Stomach (tissue), 4 donors: Measurements from ENCODE around the gene NCOA1.

Source experiments
- EP300 ChIP-seq: sonication (generic); formaldehyde crosslinking; IDR thresholded peaks from one replicate; pipeline ENCODE4 v1.6.1; 2017; ENCODE audit warnings: antibody characterized with exemption
- POLR2A ChIP-seq, 4 donors: fragments of 450-650 bp; IDR thresholded peaks; one replicate each; pipeline ENCODE4 v1.6.1; 2016; ENCODE audit warnings: antibody characterized with exemption in 4 of 4, control low read depth in 2 of 4, mild to moderate bottlenecking in 1 of 4, moderate library complexity in 1 of 4
- POLR2AphosphoS5 ChIP-seq, 3 donors: sonication (generic); formaldehyde crosslinking; IDR thresholded peaks; one replicate each; pipeline ENCODE4 v1.6.1; 2016; ENCODE audit warnings: antibody characterized with exemption in 3 of 3
- TF ChIP-seq, protein P1 (sequence below), 7 experiments: fragments of 450-650 bp in 4 of 7; fragments of 200-600 bp in 3 of 7; sonication (generic) in 3 of 7; IDR thresholded peaks; one replicate each; pipeline ENCODE4 v1.5.1; 2016 to 2019; ENCODE audit warnings: antibody characterized with exemption in 7 of 7, control low read depth in 2 of 7, mild to moderate bottlenecking in 1 of 7

DNA sequence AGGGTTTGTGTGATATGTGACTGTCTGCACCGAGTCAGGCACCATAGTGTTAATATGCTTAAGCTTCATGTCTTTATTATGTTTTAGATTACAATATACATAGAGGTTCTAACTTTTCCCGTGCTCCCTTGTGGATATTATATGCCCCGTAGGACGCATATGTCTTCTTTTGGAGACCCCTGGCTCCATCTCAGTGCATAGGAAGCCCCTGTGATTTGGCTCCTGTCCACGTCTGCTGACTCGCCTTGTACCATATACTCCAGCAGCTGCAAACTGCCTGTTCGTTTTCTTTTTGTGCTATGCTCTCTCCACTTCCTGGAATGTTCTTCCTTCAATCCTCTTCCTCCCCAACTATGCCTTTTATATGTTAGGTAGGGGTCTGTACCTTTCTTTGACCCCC is 191.2 kb downstream of the NCOA1 start:
- TF ChIP-seq, protein P1, sequence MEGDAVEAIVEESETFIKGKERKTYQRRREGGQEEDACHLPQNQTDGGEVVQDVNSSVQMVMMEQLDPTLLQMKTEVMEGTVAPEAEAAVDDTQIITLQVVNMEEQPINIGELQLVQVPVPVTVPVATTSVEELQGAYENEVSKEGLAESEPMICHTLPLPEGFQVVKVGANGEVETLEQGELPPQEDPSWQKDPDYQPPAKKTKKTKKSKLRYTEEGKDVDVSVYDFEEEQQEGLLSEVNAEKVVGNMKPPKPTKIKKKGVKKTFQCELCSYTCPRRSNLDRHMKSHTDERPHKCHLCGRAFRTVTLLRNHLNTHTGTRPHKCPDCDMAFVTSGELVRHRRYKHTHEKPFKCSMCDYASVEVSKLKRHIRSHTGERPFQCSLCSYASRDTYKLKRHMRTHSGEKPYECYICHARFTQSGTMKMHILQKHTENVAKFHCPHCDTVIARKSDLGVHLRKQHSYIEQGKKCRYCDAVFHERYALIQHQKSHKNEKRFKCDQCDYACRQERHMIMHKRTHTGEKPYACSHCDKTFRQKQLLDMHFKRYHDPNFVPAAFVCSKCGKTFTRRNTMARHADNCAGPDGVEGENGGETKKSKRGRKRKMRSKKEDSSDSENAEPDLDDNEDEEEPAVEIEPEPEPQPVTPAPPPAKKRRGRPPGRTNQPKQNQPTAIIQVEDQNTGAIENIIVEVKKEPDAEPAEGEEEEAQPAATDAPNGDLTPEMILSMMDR (IDR thresholded peaks at IDR 0.05): no peak
- TF ChIP-seq EP300: no peak
- no peak for TF ChIP-seq POLR2A (IDR thresholded peaks at IDR 0.05)
- no peak for TF ChIP-seq POLR2AphosphoS5 (IDR thresholded peaks at IDR 0.05)
